H1 (cell line): ENCODE data around the gene GAK. TPM values are rescaled to one million over a fixed set of nuclear protein-coding genes. Genes with fewer than 3 reads are reported as not detected.

ENCODE experiments used
- CHD7 ChIP-seq: fragments of 300-600 bp; sonication (generic); IDR thresholded peaks from 2 replicates; pipeline ENCODE4 v1.7.1; 2012; ENCODE audit warnings: low read length, moderate library complexity, mild to moderate bottlenecking, inconsistent platforms; ENCODE audit not compliant: insufficient replicate concordance
- RBBP5 ChIP-seq: IDR thresholded peaks from 2 replicates; pipeline ENCODE4 v1.7.1; 2012; ENCODE audit warnings: low read depth, mild to moderate bottlenecking, inconsistent platforms, low read length, moderate library complexity, borderline replicate concordance
- SIRT6 ChIP-seq: IDR thresholded peaks from one replicate; pipeline ENCODE4 v1.7.1; 2012; ENCODE audit warnings: low read length, inconsistent platforms
- polyA plus RNA-seq, 7 experiments: library from polyadenylated mRNA; depleted of rRNA in 3 of 7; stranded (reverse) in 5 of 7; unstranded in 2 of 7; fragments of >200 nt in 5 of 7; fragments of 200-250 nt in 2 of 7; gene quantifications; 1 replicate in 5 of 7; 2 replicates in 1 of 7; 4 replicates in 1 of 7; pipeline versions ENCODE4 v1.2.1 to v1.2.3, GENCODE V29; 2011 to 2013; ENCODE audit warnings: missing spikeins in 2 of 7, mixed read lengths in 2 of 7
- total RNA-seq: library from RNA; stranded (reverse); fragmentation: NEBNext Ultra II Directional; extraction: Animal tissue kit (Norgen Biotek cat#: 25700); gene quantifications from 2 replicates; pipeline ENCODE4 v1.2.1, GENCODE V29; 2021

GAK gene
- total and polyA plus RNA-seq, 2 of the 8 experiments (the other 6 are each of a cell fraction or from before 2014, with no cell fraction given) = 31.5 to 70.8 TPM

- no peak for TF ChIP-seq SIRT6
- TF ChIP-seq CHD7 = no peak
- TF ChIP-seq RBBP5 = no peak
These were observed 50.4 kb downstream of the GAK start (continued) for GRCh38 chr4:881709-882108.
